ENCODE data around the gene CYP2A13. TPM values are rescaled to one million over a fixed set of nuclear protein-coding genes. Genes with fewer than 3 reads are reported as not detected.

Gene CYP2A13
- total RNA-seq, 4 donors from 2014 or later = not detected

- WGBS = 65% methylated on average over 7 of the region's 7 CpGs
- H3K27ac ChIP-seq (replicated peaks in 1 of 4) = no peak overlapping the region
- no peak overlapping the region for H3K4me3 ChIP-seq
- H3K36me3 ChIP-seq = no peaks in the 10 kb centered on the region
- no peaks in the 10 kb centered on the region for H3K9me3 ChIP-seq
- no peak for DNase-seq (ENCODE audit: extremely low spot score)
- H3K27me3 ChIP-seq = peaks cover 0 to 22% (median 0%) of the 10 kb centered on the region in 4 donors
- no peaks in the 10 kb centered on the region for H3K4me1 ChIP-seq
- intact Hi-C loops (cut with DNase I) = no loop called here
- no peak for TF ChIP-seq POLR2AphosphoS5 (IDR thresholded peaks at IDR 0.05)
- no peak for TF ChIP-seq CTCF (IDR thresholded peaks at IDR 0.05)
- no peak for TF ChIP-seq EP300 (IDR thresholded peaks at IDR 0.05)
- no peak for TF ChIP-seq POLR2A (IDR thresholded peaks at IDR 0.05; ENCODE audit: low read depth)
Measured at GRCh38 chr19:41064974-41065569, 23.2 kb upstream of the CYP2A13 start.

- Histone ChIP-seq H3K4me1 (no peaks in the 10 kb centered on the region), H3K36me3 (no peaks in the 10 kb centered on the region), H3K9me3 (peaks cover 0 to 22% (median 12%) of the 10 kb centered on the region in 4 donors), H3K27me3 (peaks cover 0 to 6% (median 0%) of the 10 kb centered on the region in 4 donors), H3K4me3 (no peak overlapping the region), H3K27ac (replicated peaks in 1 of 4) (no peak overlapping the region)
- no peak for DNase-seq (ENCODE audit: extremely low spot score)
- intact Hi-C loops (cut with DNase I) = no loop called here
- TF ChIP-seq CTCF (IDR thresholded peaks at IDR 0.05) = no peak
- no peak for TF ChIP-seq POLR2AphosphoS5 (IDR thresholded peaks at IDR 0.05)
- TF ChIP-seq EP300 (IDR thresholded peaks at IDR 0.05) = no peak
- TF ChIP-seq POLR2A (IDR thresholded peaks at IDR 0.05; ENCODE audit: low read depth) = no peak
- 88% methylated on average over 3 of the region's 3 CpGs for WGBS
Measured at GRCh38 chr19:41076286-41076685, 12.0 kb upstream of the CYP2A13 start.

DNA sequence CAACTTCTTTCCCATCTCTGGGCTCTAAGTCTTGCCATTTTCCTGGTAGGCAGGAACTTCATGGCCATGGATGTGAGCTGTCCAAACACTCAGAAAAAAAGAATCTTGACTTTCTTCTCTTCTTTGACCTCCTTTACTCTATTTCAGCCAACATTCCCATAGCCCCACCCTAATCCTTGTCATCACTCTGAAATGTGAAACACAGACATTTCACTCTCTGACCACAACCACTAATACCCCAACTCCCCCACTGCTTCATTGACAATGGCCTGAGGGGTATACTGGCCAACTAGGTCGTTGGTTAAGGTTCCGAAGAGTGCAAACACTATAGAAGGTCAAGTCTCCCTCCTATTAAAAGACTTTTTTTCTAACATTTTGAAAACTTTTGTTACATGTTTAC, 4.7 kb upstream of the CYP2A13 start:
- Histone ChIP-seq H3K27me3 (peaks cover 0 to 26% (median 0%) of the 10 kb centered on the region in 4 donors), H3K9me3 (peaks cover 0 to 22% (median 11%) of the 10 kb centered on the region in 4 donors), H3K4me3 (no peak overlapping the region), H3K4me1 (no peaks in the 10 kb centered on the region), H3K36me3 (no peaks in the 10 kb centered on the region), H3K27ac (replicated peaks in 1 of 4) (no peak overlapping the region)
- intact Hi-C loops (cut with DNase I) = no loop called here
- 68% methylated on average over 2 of the region's 2 CpGs for WGBS
- no peak for DNase-seq (ENCODE audit: extremely low spot score)
- TF ChIP-seq EP300 (IDR thresholded peaks at IDR 0.05) (no peak), POLR2A (IDR thresholded peaks at IDR 0.05; ENCODE audit: low read depth) (no peak), CTCF (IDR thresholded peaks at IDR 0.05) (no peak), POLR2AphosphoS5 (IDR thresholded peaks at IDR 0.05) (no peak)

- peaks cover 0 to 4% (median 0%) of the 10 kb centered on the region in 4 donors for H3K9me3 ChIP-seq
- DNase-seq (ENCODE audit: extremely low spot score) = no peak
- no peaks in the 10 kb centered on the region for H3K4me1 ChIP-seq
- H3K4me3 ChIP-seq = no peak overlapping the region
- no peak overlapping the region for H3K27ac ChIP-seq (replicated peaks in 1 of 4)
- intact Hi-C loops (cut with DNase I) = no loop called here
- 61% methylated on average over 1 of the region's 1 CpG for WGBS
- H3K36me3 ChIP-seq = no peaks in the 10 kb centered on the region
- peaks cover 0 to 46% (median 3%) of the 10 kb centered on the region in 4 donors for H3K27me3 ChIP-seq
- TF ChIP-seq POLR2AphosphoS5 (IDR thresholded peaks at IDR 0.05) (no peak), EP300 (IDR thresholded peaks at IDR 0.05) (no peak), CTCF (IDR thresholded peaks at IDR 0.05) (no peak)
Measured at GRCh38 chr19:41085748-41086415, 2.4 kb upstream of the CYP2A13 start.
